Neuronal stem cell (in vitro differentiated cells): ENCODE results near the gene ZBTB40.
A peak's percentile ranks its signal among the peaks of the same experiment; 100 is the strongest.

Experiments
- DNase-seq: peaks from one replicate; pipeline ENCODE4 v3.0.0-alpha.2; 2013; ENCODE audit warnings: low spot score
- H2AFZ ChIP-seq: one replicate; pipeline ENCODE4 v1.6.1; 2013; ENCODE audit warnings: mild to moderate bottlenecking, low read length, inconsistent platforms
- H2AK5ac ChIP-seq: 2 replicates; pipeline ENCODE4 v1.6.1; 2013; ENCODE audit warnings: low read depth, mild to moderate bottlenecking, inconsistent platforms, low read length, moderate library complexity, mixed read lengths
- H2BK120ac ChIP-seq: 2 replicates; pipeline ENCODE4 v1.6.1; 2013; ENCODE audit warnings: low read depth, mild to moderate bottlenecking, inconsistent platforms, low read length, moderate library complexity, mixed read lengths
- H2BK12ac ChIP-seq: one replicate; pipeline ENCODE4 v1.6.1; 2013; ENCODE audit warnings: low read length, inconsistent platforms
- H2BK15ac ChIP-seq: 2 replicates; pipeline ENCODE4 v1.6.1; 2013; ENCODE audit warnings: mild to moderate bottlenecking, low read length, inconsistent platforms, mixed read lengths
- H2BK5ac ChIP-seq: one replicate; pipeline ENCODE4 v1.6.1; 2013; ENCODE audit warnings: inconsistent platforms, mild to moderate bottlenecking, low read length, moderate library complexity
- H3K14ac ChIP-seq: one replicate; pipeline ENCODE4 v1.6.1; 2013; ENCODE audit warnings: low read length, inconsistent platforms
- H3K18ac ChIP-seq: 2 replicates; pipeline ENCODE4 v1.6.1; 2013; ENCODE audit warnings: low read length, inconsistent platforms
- H3K23ac ChIP-seq: 2 replicates; pipeline ENCODE4 v1.6.1; 2013; ENCODE audit warnings: low read depth, mild to moderate bottlenecking, mixed read lengths, low read length, inconsistent platforms; ENCODE audit not compliant: poor library complexity
- H3K27ac ChIP-seq: replicated peaks from 3 replicates; pipeline ENCODE4 v1.5.1; 2013; ENCODE audit warnings: low read length, inconsistent platforms
- H3K27me3 ChIP-seq, 3 experiments: 2 replicates each; pipeline ENCODE4 v1.6.1; 2013; ENCODE audit warnings: low read length in 3 of 3, mild to moderate bottlenecking in 2 of 3, inconsistent platforms in 1 of 3, low read depth in 1 of 3, mixed read lengths in 1 of 3, moderate library complexity in 1 of 3; ENCODE audit not compliant: control insufficient read depth in 3 of 3, insufficient read depth in 3 of 3
- H3K36me3 ChIP-seq, 2 donors: replicated peaks in 1 of 2; 2 replicates each; pipeline ENCODE4 v1.6.1; 2013; ENCODE audit warnings: low read length in 2 of 2; ENCODE audit not compliant: control insufficient read depth in 2 of 2, insufficient read depth in 2 of 2
- H3K4ac ChIP-seq: 2 replicates; pipeline ENCODE4 v1.6.1; 2013; ENCODE audit warnings: inconsistent platforms, mild to moderate bottlenecking, low read length, moderate library complexity
- H3K4me1 ChIP-seq, 2 donors: 1 replicate in 1 of 2; 2 replicates in 1 of 2; pipeline ENCODE4 v1.6.1; 2013; ENCODE audit warnings: low read length in 2 of 2, low read depth in 1 of 2; ENCODE audit not compliant: control insufficient read depth in 2 of 2, insufficient read depth in 1 of 2
- H3K4me2 ChIP-seq: one replicate; pipeline ENCODE4 v1.6.1; 2013; ENCODE audit warnings: mild to moderate bottlenecking, low read length, inconsistent platforms; ENCODE audit not compliant: insufficient read depth, poor library complexity, severe bottlenecking
- H3K4me3 ChIP-seq, 2 donors: 2 replicates each; pipeline ENCODE4 v1.5.1; 2013; ENCODE audit warnings: low read length in 2 of 2, mild to moderate bottlenecking in 2 of 2, inconsistent platforms in 1 of 2, moderate library complexity in 1 of 2
- H3K79me1 ChIP-seq: one replicate; pipeline ENCODE4 v1.6.1; 2013; ENCODE audit warnings: low read depth, mild to moderate bottlenecking, inconsistent platforms, low read length, moderate library complexity
- H3K9ac ChIP-seq: one replicate; pipeline ENCODE4 v1.6.1; 2013; ENCODE audit warnings: mild to moderate bottlenecking, low read depth, low read length, inconsistent platforms; ENCODE audit not compliant: poor library complexity
- H3K9me3 ChIP-seq, 2 donors: replicated peaks in 1 of 2; 2 replicates each; pipeline versions ENCODE3 to v1.6.1; 2013; ENCODE audit warnings: low read length in 2 of 2, mild to moderate bottlenecking in 2 of 2, inconsistent platforms in 1 of 2, low read depth in 1 of 2, mixed read lengths in 1 of 2, moderate library complexity in 1 of 2; ENCODE audit not compliant: control insufficient read depth in 2 of 2, insufficient read depth in 1 of 2
- H4K8ac ChIP-seq: one replicate; pipeline ENCODE4 v1.6.1; 2013; ENCODE audit warnings: low read depth, mild to moderate bottlenecking, inconsistent platforms, low read length, moderate library complexity
- H4K91ac ChIP-seq: one replicate; pipeline ENCODE4 v1.6.1; 2013; ENCODE audit warnings: low read length, low read depth, mild to moderate bottlenecking, inconsistent platforms; ENCODE audit not compliant: poor library complexity
- WGBS, 2 donors: extraction: QIAGEN DNeasy Blood & Tissue Kit; methylation state at CpG; one replicate each; pipeline ENCODE4 v1.1.7; 2013; ENCODE audit warnings: missing lambda C conversion rate in 2 of 2, mixed read lengths in 1 of 2; ENCODE audit not compliant: insufficient read length in 2 of 2, insufficient replicate concordance in 1 of 2; ENCODE audit errors: extremely low coverage in 2 of 2; 5-methylcytosine and 5-hydroxymethylcytosine counted together

Gene ZBTB40

GRCh38 chr1:22524481-22524880 lies 72.8 kb downstream of the ZBTB40 start:
- Histone ChIP-seq H2AFZ (no peak overlapping the region), H2AK5ac (no peak overlapping the region), H3K18ac (no peak overlapping the region), H4K91ac (no peak overlapping the region), H3K4ac (no peak overlapping the region), H3K14ac (no peak overlapping the region), H3K27ac (no peak overlapping the region), H3K23ac (no peak overlapping the region), H4K8ac (no peak overlapping the region), H3K27me3 (no peaks in the 10 kb centered on the region), H3K9ac (no peak overlapping the region), H2BK15ac (no peak overlapping the region), H3K36me3 (peaks cover 36 to 84% of the 10 kb centered on the region in 2 donors), H3K9me3 (no peaks in the 10 kb centered on the region), H3K4me2 (no peak overlapping the region), H2BK5ac (no peak overlapping the region), H2BK12ac (no peak overlapping the region), H3K4me1 (no peaks in the 10 kb centered on the region), H3K79me1 (no peaks in the 10 kb centered on the region), H3K4me3 (no peak overlapping the region), H2BK120ac (no peak overlapping the region)
- DNase-seq, result no peak
- no CpG with 5 or more reads among the region's 5 CpGs for WGBS, 2 donors

GRCh38 chr1:22525211-22525610 lies 73.6 kb downstream of the ZBTB40 start:
- peaks cover 33 to 79% of the 10 kb centered on the region in 2 donors for H3K36me3 ChIP-seq
- no peak overlapping the region for H2BK5ac ChIP-seq
- H3K4ac ChIP-seq, result no peak overlapping the region

GRCh38 chr1:22525646-22526045 lies 74.0 kb downstream of the ZBTB40 start:
- peaks cover 31 to 75% of the 10 kb centered on the region in 2 donors for H3K36me3 ChIP-seq

More at GRCh38 chr1:22525211-22525610, 73.6 kb downstream of the ZBTB40 start:
- Histone ChIP-seq H3K4me1 (peaks cover 0 to 3% of the 10 kb centered on the region in 2 donors), H3K9me3 (no peaks in the 10 kb centered on the region), H3K9ac (no peak overlapping the region), H3K27ac (no peak overlapping the region), H4K8ac (no peak overlapping the region), H2AK5ac (no peak overlapping the region), H2BK12ac (no peak overlapping the region), H2AFZ (no peak overlapping the region), H3K18ac (no peak overlapping the region), H3K4me3 (no peak overlapping the region), H2BK120ac (no peak overlapping the region), H3K14ac (no peak overlapping the region), H3K79me1 (no peaks in the 10 kb centered on the region), H4K91ac (no peak overlapping the region), H2BK15ac (no peak overlapping the region), H3K4me2 (no peak overlapping the region), H3K27me3 (no peaks in the 10 kb centered on the region), H3K23ac (no peak overlapping the region)
- no peak for DNase-seq
- no CpG with 5 or more reads among the region's 3 CpGs for WGBS, 2 donors

GRCh38 chr1:22526098-22526497 lies 74.4 kb downstream of the ZBTB40 start:
- no peak overlapping the region for H2BK5ac ChIP-seq
- H3K36me3 ChIP-seq, result peaks cover 31 to 71% of the 10 kb centered on the region in 2 donors
- no peaks in the 10 kb centered on the region for H3K79me1 ChIP-seq
- no peak overlapping the region for H3K9ac ChIP-seq
- H4K91ac ChIP-seq, result no peak overlapping the region
- H2AFZ ChIP-seq, result no peak overlapping the region
- H2BK15ac ChIP-seq, result no peak overlapping the region
- H2BK12ac ChIP-seq, result no peak overlapping the region
- WGBS, 2 donors, result no CpG with 5 or more reads among the region's 11 CpGs
- no peak overlapping the region for H3K27ac ChIP-seq
- no peak overlapping the region for H4K8ac ChIP-seq
- peaks cover 0 to 3% of the 10 kb centered on the region in 2 donors for H3K4me1 ChIP-seq
- no peaks in the 10 kb centered on the region for H3K27me3 ChIP-seq
- H2BK120ac ChIP-seq, result no peak overlapping the region
- H2AK5ac ChIP-seq, result no peak overlapping the region
- no peak overlapping the region for H3K18ac ChIP-seq
- H3K14ac ChIP-seq, result no peak overlapping the region
- no peak overlapping the region for H3K4me3 ChIP-seq
- no peak for DNase-seq
- H3K4ac ChIP-seq, result no peak overlapping the region
- no peak overlapping the region for H3K4me2 ChIP-seq
- no peaks in the 10 kb centered on the region for H3K9me3 ChIP-seq
- H3K23ac ChIP-seq, result no peak overlapping the region

More at GRCh38 chr1:22525646-22526045, 74.0 kb downstream of the ZBTB40 start:
- Histone ChIP-seq H2BK5ac (no peak overlapping the region), H3K9ac (peak overlapping the region; percentile 10), H4K91ac (no peak overlapping the region), H3K27me3 (no peaks in the 10 kb centered on the region), H3K4me3 (no peak overlapping the region), H3K9me3 (no peaks in the 10 kb centered on the region), H2BK120ac (no peak overlapping the region), H2AFZ (no peak overlapping the region), H3K79me1 (no peaks in the 10 kb centered on the region), H3K27ac (no peak overlapping the region), H3K4me2 (no peak overlapping the region), H3K4me1 (peaks cover 0 to 3% of the 10 kb centered on the region in 2 donors), H3K23ac (no peak overlapping the region), H4K8ac (no peak overlapping the region), H2BK12ac (no peak overlapping the region), H3K14ac (no peak overlapping the region), H2AK5ac (no peak overlapping the region), H3K4ac (no peak overlapping the region), H2BK15ac (no peak overlapping the region), H3K18ac (no peak overlapping the region)
- no peak for DNase-seq
- no CpG with 5 or more reads among the region's 11 CpGs for WGBS, 2 donors
